GM21381 (cell line): ENCODE data around the gene TTLL11.
"Not testable (repeated sequence)": the region's sequence is repeated elsewhere in the genome, so short reads cannot be mapped to it uniquely, and the experiment has no call there.

Experiments
- ATAC-seq: cut with Tn5 transposase; IDR thresholded peaks from one replicate; pipeline ENCODE4 v1.9.1; 2021; ENCODE audit warnings: mild to moderate bottlenecking, moderate library complexity; ENCODE audit not compliant: unreplicated experiment

Gene TTLL11

GRCh38 chr9:121981118-121981883, 111.8 kb downstream of the TTLL11 start:
- no peak for ATAC-seq

GRCh38 chr9:121980665-121981064, 112.4 kb downstream of the TTLL11 start:
- not testable (repeated sequence) for ATAC-seq

- ATAC-seq = no peak
These were observed 113.4 kb downstream of the TTLL11 start for GRCh38 chr9:121979736-121980135.

GRCh38 chr9:121976751-121977150, 116.4 kb downstream of the TTLL11 start:
- ATAC-seq = no peak

- no peak for ATAC-seq
These were observed 117.3 kb downstream of the TTLL11 start for GRCh38 chr9:121975801-121976277.

GRCh38 chr9:121974421-121974820, 118.7 kb downstream of the TTLL11 start:
- ATAC-seq = no peak

- peak; percentile 70 for ATAC-seq
These were observed 120.6 kb downstream of the TTLL11 start for GRCh38 chr9:121972501-121972981.

- no peak for ATAC-seq
These were observed 125.1 kb downstream of the TTLL11 start for GRCh38 chr9:121968056-121968455.

GRCh38 chr9:121966706-121967105, 126.4 kb downstream of the TTLL11 start:
- no peak for ATAC-seq

- no peak for ATAC-seq
These were observed 129.5 kb downstream of the TTLL11 start for GRCh38 chr9:121963528-121963995.

- ATAC-seq = no peak
These were observed 130.7 kb downstream of the TTLL11 start for GRCh38 chr9:121962421-121962820.

GRCh38 chr9:121960665-121961064, 132.4 kb downstream of the TTLL11 start:
- ATAC-seq = no peak

GRCh38 chr9:121958530-121958929, 134.6 kb downstream of the TTLL11 start:
- ATAC-seq = no peak

GRCh38 chr9:121956808-121957207, 136.3 kb downstream of the TTLL11 start:
- ATAC-seq = no peak

GRCh38 chr9:121955649-121956048, 137.5 kb downstream of the TTLL11 start:
- ATAC-seq = no peak

- no peak for ATAC-seq
These were observed 138.5 kb downstream of the TTLL11 start for GRCh38 chr9:121954477-121955140.

- no peak for ATAC-seq
These were observed 140.5 kb downstream of the TTLL11 start for GRCh38 chr9:121952611-121953010.

- no peak for ATAC-seq
These were observed 142.2 kb downstream of the TTLL11 start for GRCh38 chr9:121950866-121951265.

- no peak for ATAC-seq
These were observed 142.7 kb downstream of the TTLL11 start for GRCh38 chr9:121950441-121950840.

GRCh38 chr9:121949766-121950165, 143.3 kb downstream of the TTLL11 start:
- ATAC-seq = no peak

GRCh38 chr9:121949364-121949763, 143.7 kb downstream of the TTLL11 start:
- ATAC-seq = no peak

- no peak for ATAC-seq
These were observed 145.3 kb downstream of the TTLL11 start for GRCh38 chr9:121947775-121948174.
